Sigmoid colon (tissue), 4 donors: ENCODE data around the gene ARHGDIA.

Experiments
- EP300 ChIP-seq, 4 donors: sonication (generic); formaldehyde crosslinking; IDR thresholded peaks; one replicate each; pipeline ENCODE4 v1.6.1; 2017; ENCODE audit warnings: antibody characterized with exemption in 4 of 4
- POLR2A ChIP-seq, 2 donors: fragments of 450-650 bp; IDR thresholded peaks; one replicate each; pipeline ENCODE4 v1.6.1; 2016; ENCODE audit warnings: antibody characterized with exemption in 2 of 2, mild to moderate bottlenecking in 2 of 2, moderate library complexity in 2 of 2
- TF ChIP-seq, protein P1 (sequence below), 4 experiments: fragments of 450-650 bp in 3 of 4; fragments of 200-600 bp in 1 of 4; IDR thresholded peaks; one replicate each; pipeline ENCODE4 v1.5.1; 2016 to 2019; ENCODE audit warnings: antibody characterized with exemption in 4 of 4, mild to moderate bottlenecking in 3 of 4, moderate library complexity in 2 of 4

GRCh38 chr17:81839301-81839700 is 31.8 kb downstream of the ARHGDIA start:
- TF ChIP-seq, protein P1, sequence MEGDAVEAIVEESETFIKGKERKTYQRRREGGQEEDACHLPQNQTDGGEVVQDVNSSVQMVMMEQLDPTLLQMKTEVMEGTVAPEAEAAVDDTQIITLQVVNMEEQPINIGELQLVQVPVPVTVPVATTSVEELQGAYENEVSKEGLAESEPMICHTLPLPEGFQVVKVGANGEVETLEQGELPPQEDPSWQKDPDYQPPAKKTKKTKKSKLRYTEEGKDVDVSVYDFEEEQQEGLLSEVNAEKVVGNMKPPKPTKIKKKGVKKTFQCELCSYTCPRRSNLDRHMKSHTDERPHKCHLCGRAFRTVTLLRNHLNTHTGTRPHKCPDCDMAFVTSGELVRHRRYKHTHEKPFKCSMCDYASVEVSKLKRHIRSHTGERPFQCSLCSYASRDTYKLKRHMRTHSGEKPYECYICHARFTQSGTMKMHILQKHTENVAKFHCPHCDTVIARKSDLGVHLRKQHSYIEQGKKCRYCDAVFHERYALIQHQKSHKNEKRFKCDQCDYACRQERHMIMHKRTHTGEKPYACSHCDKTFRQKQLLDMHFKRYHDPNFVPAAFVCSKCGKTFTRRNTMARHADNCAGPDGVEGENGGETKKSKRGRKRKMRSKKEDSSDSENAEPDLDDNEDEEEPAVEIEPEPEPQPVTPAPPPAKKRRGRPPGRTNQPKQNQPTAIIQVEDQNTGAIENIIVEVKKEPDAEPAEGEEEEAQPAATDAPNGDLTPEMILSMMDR (IDR thresholded peaks at IDR 0.05) = no peak
- no peak for TF ChIP-seq POLR2A (IDR thresholded peaks at IDR 0.05)
- no peak for TF ChIP-seq EP300 (IDR thresholded peaks at IDR 0.05)
